Breast epithelium (tissue), 3 donors: ENCODE measurements around the gene POU6F1.

Experiments used
- POLR2A ChIP-seq: fragments of 450-650 bp; IDR thresholded peaks from one replicate; pipeline ENCODE4 v1.6.1; 2016; ENCODE audit warnings: antibody characterized with exemption, mild to moderate bottlenecking, moderate library complexity
- POLR2AphosphoS5 ChIP-seq, 3 donors: sonication (generic); formaldehyde crosslinking; IDR thresholded peaks; one replicate each; pipeline ENCODE4 v1.6.1; 2017; ENCODE audit warnings: antibody characterized with exemption in 3 of 3
- TF ChIP-seq, protein P1 (sequence below), 3 donors: fragments of 450-650 bp; IDR thresholded peaks; one replicate each; pipeline ENCODE4 v1.5.1; 2016 to 2017; ENCODE audit warnings: antibody characterized with exemption in 3 of 3, mild to moderate bottlenecking in 3 of 3, moderate library complexity in 3 of 3

DNA sequence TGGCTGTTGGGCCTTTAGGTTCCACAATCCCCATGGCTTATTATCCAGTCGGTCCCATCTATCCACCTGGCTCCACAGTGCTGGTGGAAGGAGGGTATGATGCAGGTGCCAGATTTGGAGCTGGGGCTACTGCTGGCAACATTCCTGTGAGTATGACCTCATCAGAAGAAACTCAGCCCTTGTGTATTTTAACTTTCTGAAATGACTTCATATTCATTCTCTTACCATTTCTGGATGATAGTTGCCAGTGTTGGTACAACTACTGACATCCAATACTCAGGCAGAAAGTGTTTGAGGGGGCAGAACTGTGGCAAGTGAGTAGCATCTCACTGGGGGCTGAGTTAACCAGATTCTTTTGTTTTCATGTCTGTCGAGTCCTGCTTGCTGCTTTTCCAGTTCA lies 23.1 kb upstream of the POU6F1 start:
- TF ChIP-seq, protein P1, sequence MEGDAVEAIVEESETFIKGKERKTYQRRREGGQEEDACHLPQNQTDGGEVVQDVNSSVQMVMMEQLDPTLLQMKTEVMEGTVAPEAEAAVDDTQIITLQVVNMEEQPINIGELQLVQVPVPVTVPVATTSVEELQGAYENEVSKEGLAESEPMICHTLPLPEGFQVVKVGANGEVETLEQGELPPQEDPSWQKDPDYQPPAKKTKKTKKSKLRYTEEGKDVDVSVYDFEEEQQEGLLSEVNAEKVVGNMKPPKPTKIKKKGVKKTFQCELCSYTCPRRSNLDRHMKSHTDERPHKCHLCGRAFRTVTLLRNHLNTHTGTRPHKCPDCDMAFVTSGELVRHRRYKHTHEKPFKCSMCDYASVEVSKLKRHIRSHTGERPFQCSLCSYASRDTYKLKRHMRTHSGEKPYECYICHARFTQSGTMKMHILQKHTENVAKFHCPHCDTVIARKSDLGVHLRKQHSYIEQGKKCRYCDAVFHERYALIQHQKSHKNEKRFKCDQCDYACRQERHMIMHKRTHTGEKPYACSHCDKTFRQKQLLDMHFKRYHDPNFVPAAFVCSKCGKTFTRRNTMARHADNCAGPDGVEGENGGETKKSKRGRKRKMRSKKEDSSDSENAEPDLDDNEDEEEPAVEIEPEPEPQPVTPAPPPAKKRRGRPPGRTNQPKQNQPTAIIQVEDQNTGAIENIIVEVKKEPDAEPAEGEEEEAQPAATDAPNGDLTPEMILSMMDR (IDR thresholded peaks at IDR 0.05) = no peak
- no peak for TF ChIP-seq POLR2A
- TF ChIP-seq POLR2AphosphoS5 (IDR thresholded peaks at IDR 0.05) = no peak
